Fibroblast of pulmonary artery (primary cell): ENCODE data around the gene PRKACG.

Experiments used
- DNase-seq: peaks from one replicate; pipeline ENCODE4 v3.0.0-alpha.2; 2010; ENCODE audit warnings: low read depth
- H3K4me3 ChIP-seq: replicated peaks from 2 replicates; pipeline ENCODE4 v1.5.1; 2011; ENCODE audit warnings: low read depth, mild to moderate bottlenecking, control low read depth, low read length, moderate library complexity
- TF ChIP-seq, protein P1 (sequence below): IDR thresholded peaks from 2 replicates; pipeline ENCODE4 v1.5.1; 2011; ENCODE audit warnings: mild to moderate bottlenecking, control low read depth, low read length, inconsistent platforms; ENCODE audit errors: missing control alignments

The PRKACG gene

DNA sequence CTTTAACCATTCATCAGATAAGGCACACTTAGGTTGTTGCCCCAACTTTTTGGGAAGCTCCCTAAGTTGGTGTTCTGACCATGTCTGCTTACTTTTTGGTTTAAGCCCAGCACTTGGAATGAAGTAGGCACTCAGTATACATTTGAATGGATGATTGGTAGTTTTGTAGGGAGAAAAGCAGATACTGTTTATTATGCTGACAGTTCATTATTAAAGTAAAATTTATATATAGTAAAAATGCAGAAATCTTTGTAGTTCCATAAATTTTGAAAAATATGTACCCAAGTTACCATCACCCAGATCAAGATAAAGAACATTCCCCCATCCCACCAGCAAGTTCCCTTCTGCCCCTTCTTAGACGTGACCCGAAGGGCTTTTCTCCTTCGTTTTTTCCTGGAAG is 35.4 kb downstream of the PRKACG start:
- H3K4me3 ChIP-seq: no peak overlapping the region
- DNase-seq: no peak
- TF ChIP-seq, protein P1, sequence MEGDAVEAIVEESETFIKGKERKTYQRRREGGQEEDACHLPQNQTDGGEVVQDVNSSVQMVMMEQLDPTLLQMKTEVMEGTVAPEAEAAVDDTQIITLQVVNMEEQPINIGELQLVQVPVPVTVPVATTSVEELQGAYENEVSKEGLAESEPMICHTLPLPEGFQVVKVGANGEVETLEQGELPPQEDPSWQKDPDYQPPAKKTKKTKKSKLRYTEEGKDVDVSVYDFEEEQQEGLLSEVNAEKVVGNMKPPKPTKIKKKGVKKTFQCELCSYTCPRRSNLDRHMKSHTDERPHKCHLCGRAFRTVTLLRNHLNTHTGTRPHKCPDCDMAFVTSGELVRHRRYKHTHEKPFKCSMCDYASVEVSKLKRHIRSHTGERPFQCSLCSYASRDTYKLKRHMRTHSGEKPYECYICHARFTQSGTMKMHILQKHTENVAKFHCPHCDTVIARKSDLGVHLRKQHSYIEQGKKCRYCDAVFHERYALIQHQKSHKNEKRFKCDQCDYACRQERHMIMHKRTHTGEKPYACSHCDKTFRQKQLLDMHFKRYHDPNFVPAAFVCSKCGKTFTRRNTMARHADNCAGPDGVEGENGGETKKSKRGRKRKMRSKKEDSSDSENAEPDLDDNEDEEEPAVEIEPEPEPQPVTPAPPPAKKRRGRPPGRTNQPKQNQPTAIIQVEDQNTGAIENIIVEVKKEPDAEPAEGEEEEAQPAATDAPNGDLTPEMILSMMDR: no peak

DNA sequence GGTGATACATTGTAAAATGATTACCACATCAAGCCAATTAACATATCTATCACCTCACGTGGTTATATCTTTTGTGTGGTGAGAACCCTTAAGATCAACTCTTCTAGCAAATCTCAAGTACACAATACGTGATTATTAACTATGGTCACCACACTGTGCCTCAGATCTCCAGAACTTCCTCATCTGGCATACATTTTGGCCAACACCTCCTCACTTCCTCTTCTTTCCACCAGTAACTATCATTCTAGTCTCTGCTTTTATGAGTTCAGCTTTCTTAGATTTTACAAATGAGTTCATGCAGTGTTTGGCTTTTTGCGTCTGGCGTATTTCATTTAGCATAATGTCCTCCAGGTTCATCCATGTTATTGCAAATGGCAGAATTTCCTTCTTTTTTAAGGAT is 35.8 kb downstream of the PRKACG start:
- no peak for DNase-seq

DNA sequence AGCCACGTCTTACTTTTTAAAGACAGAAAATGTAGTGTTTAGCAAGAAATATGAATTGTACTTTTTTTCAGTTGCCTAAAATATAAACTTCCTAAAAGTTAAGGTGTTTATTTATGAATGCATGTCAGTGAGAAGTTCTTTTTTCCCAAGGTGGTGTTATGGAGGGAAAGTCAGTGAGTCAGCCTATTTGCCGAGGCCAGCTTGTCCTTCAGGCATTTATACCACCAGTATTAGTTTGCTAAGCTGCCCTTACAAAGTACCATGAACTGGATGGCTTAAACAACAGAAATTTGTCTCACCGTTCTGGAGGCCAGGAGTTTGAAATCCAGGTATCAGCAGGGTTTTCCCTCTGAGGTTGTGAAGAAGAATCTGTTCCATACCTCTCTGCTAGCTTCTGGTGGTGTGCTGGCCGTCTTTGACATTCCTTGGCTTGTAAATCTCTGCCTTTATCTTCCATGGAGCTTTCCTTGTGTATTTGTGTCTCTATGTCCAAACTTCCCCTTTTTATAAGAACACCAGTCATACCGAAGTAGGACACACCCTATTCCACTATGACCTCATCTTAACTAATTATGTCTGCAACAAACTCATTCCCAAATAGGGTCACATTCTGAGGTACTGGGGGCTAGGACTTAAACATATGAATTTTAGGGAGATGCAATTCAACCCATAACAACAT is 38.4 kb downstream of the PRKACG start:
- no peak for DNase-seq
- H3K4me3 ChIP-seq: no peak overlapping the region

More for the DNA sequence above, 35.8 kb downstream of the PRKACG start:
- TF ChIP-seq, protein P1: no peak
- no peak overlapping the region for H3K4me3 ChIP-seq

DNA sequence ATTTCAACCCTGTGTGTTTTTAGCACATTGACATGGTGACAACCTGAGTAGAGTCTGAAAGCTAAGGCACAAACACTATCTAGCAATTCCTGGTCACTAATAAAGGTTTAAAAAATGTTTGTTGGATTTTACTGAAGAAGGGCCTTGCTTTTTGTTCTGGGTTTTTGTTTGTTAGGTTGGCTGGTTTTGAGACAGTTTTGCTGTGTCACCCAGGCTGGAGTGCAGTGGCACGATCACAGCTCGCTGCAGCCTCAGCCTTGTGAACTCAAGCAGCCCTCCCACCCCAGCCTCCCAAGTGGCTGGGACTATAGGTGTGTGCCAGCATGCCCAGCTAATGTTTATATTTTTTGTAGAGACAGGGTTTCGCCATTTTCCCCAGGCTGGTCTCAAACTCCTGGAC is 39.0 kb downstream of the PRKACG start:
- H3K4me3 ChIP-seq: no peak overlapping the region
- TF ChIP-seq, protein P1: no peak

More for the DNA sequence above, 38.4 kb downstream of the PRKACG start:
- TF ChIP-seq, protein P1: no peak

DNA sequence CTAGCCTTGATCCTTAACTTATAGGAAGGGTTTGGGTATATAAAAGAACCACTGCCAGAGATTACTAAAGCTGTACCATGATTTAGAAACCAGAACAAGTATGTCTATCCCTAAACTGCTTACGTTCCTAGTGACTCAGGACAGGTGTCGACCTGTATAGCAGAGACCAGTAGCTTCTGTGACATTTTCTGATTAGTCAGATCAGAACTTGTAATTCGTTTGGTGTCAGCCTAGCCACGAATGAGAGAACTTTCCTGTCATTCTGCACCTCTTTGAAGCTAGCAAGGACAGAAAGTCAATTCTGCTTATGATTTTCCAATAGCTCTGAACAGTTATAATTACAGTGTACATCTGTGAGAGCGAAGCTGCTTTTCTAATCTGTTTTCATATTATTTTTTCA is 39.5 kb downstream of the PRKACG start:
- H3K4me3 ChIP-seq: no peak overlapping the region
- TF ChIP-seq, protein P1: no peak
- DNase-seq: no peak

More for the DNA sequence above, 39.0 kb downstream of the PRKACG start:
- DNase-seq: no peak

DNA sequence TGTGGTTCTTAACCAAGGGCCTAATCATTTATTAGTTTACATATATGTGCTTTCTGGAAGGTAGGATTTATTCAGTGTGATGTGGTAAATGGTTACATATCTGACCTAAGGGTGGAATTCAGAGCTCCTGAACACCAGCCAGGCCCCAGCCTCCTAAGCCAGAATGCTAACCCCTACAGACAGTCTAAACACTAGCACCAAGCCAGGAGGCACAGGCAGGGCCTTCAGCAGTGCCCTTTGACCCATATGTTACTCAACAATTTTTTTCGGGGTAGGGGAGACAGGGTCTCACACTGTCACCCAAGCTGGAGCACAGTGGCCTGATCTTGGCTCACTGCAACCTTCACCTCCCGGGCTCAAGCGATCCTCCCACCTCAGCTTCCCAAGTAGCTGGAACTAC is 40.3 kb downstream of the PRKACG start:
- no peak for DNase-seq
- TF ChIP-seq, protein P1: no peak
- H3K4me3 ChIP-seq: no peak overlapping the region

DNA sequence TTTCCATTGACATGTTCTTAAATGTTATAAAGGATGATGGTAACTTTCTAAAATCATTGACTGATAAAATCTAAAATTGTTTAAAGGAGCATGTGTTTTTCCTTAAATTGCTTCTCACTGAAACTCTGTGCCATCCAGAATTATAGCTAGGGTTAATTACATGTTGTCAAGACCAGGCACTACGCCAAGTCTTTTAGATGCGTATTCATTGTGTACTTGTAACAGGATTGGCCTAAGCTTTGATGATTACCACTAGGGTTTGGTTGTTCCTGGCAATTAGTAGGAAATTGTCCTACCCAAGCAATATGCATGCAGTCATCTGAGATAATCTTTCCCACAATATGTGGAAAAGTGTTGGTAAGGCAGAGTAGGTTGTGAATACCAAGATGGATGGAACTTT is 43.8 kb downstream of the PRKACG start:
- no peak for DNase-seq

More for the DNA sequence above, 43.8 kb downstream of the PRKACG start:
- no peak overlapping the region for H3K4me3 ChIP-seq
- TF ChIP-seq, protein P1: no peak
